GM18909 (cell line): ENCODE results near the gene PTPRA.

Experiments used
- ATAC-seq: cut with Tn5 transposase; IDR thresholded peaks from one replicate; pipeline ENCODE4 v1.9.1; 2021; ENCODE audit warnings: mild to moderate bottlenecking; ENCODE audit not compliant: unreplicated experiment, poor library complexity

The PTPRA gene

GRCh38 chr20:3085571-3086072, 212.3 kb downstream of the PTPRA start:
- no peak for ATAC-seq

- no peak for ATAC-seq
Observed at GRCh38 chr20:3088031-3088430, 214.8 kb downstream of the PTPRA start.
